ENCODE results near the gene ZMIZ1.

ZMIZ1 gene

DNA sequence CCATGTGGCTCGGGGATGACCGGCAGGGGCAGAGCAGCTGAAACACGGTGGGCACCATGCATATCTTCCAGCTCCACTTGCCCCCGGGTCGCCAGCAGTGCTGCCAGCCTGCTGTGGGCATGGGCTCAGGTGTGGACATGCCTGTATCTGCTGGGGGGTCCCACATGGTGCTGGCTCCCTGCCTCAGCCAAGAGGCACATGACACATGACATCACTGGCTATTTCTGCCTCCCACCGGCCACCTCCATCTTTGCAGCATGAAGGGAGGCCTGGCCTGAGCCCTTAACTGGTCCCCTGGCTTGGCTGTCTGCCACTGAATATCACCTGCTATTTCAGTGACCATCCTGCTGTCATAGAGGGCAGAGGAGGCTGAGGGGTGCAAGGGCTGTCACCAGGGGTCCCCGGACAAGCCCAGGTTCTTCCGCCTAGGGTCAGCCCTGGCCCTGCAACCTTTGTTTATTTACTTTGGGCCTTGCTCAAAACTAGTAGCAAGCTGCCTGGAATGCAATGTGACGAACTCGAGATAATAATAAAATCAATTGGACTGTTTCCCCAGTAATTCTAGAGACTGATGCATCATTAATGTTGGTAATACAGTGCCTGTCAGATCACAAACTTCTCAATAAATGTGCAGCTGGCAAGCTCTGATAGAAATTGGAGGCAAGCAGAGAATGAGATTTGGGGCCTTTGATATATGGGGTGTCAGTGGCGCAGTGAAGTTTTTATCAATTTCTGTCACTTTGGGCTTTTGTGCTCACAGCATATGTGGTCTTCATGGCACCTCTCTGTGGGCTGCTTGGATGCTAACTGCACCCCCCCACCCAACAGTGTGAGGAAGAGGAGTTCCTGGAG lies 28.5 kb downstream of the ZMIZ1 start:
- no peak for DNase-seq (ENCODE audit: low read depth in 2 of 2)

DNA sequence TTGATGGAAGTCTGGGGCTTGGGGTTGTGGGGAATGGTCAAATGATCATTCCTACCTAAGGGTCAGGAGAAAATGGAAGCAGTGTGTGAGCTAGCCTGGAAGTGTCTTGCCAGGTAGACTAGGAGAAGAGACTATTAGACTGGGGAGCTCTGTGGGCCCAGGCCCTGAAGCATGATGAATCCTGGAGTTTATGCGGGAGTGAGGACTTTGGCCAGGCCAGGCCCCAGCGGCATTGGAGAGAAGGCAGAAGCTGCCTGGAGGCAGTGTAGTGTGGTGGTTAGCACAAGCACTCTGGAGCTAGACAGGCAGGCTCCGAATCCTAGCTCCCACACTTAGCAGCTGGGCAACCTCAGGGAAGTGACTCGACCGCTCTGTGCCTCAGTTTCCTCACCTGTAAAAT lies 29.3 kb downstream of the ZMIZ1 start:
- DNase-seq (ENCODE audit: low read depth in 2 of 2): no peak

DNA sequence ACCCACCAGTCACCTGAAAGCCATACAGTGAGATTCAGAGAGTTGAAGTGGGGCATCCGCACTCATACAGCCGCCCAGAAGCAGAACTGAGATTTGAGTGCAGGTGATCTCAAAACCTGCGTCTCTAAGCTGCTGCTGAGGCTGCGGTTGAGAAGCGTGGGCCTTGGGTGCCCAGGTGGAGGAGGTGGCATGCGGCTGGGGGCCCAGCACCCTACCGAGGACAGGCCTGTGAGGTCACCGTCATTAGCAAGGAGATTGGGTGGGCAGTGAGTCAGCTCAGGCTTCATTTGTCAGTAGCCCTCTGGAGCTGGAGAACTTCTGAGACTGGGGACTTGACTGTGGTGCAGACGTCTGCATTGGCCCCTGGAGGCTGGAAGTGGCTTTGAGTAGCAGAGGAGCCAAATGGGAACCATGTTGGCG lies 29.8 kb downstream of the ZMIZ1 start:
- DNase-seq (ENCODE audit: low read depth in 2 of 2): no peak

DNA sequence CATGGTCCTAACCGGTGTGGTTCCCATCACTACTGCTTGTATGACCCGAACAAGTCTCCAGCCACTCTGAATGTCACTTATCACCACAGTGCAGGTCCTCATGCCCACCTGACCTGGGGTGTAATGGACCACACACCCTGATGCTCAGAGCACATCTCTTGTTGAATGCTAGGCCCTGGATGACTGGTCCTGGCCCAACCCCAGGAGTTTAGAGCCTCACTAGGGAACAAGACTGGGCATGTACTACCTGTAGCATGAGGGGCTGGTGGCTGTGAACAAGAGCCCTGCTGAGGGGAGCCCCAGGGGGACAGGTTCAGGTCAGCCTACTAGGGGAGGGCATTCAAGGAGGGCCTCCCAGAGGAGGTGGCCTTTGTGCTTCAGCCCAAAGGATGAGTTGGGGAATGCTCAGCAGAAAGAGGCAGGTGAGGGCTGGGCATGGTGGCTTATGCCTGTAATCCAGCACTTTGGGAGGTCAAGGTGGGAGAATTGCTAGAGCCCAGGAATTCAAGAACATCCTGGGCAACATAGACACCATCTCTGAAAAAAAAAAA lies 31.2 kb downstream of the ZMIZ1 start:
- DNase-seq (ENCODE audit: low read depth in 2 of 2): no peak

DNA sequence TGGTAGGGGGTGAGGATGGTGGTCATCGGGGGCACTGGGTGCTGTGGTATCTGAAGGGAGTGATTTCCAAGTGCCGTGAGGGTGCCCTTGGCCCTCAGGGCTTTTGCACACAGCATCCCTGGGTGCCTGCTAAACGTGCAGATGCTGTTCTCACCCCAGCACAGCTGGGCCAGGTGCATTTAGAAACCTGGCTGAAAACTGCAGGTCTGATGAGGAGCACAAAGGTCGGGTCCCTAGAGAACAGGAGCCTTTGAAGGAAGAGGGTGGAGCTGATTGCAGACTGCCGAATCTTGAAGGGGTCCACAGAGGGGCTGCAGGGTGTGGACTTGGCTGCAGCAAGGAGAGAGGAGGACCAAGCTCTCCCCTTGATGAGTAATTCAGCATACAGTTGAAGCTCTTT lies 32.0 kb downstream of the ZMIZ1 start:
- no peak for DNase-seq (ENCODE audit: low read depth in 2 of 2)

DNA sequence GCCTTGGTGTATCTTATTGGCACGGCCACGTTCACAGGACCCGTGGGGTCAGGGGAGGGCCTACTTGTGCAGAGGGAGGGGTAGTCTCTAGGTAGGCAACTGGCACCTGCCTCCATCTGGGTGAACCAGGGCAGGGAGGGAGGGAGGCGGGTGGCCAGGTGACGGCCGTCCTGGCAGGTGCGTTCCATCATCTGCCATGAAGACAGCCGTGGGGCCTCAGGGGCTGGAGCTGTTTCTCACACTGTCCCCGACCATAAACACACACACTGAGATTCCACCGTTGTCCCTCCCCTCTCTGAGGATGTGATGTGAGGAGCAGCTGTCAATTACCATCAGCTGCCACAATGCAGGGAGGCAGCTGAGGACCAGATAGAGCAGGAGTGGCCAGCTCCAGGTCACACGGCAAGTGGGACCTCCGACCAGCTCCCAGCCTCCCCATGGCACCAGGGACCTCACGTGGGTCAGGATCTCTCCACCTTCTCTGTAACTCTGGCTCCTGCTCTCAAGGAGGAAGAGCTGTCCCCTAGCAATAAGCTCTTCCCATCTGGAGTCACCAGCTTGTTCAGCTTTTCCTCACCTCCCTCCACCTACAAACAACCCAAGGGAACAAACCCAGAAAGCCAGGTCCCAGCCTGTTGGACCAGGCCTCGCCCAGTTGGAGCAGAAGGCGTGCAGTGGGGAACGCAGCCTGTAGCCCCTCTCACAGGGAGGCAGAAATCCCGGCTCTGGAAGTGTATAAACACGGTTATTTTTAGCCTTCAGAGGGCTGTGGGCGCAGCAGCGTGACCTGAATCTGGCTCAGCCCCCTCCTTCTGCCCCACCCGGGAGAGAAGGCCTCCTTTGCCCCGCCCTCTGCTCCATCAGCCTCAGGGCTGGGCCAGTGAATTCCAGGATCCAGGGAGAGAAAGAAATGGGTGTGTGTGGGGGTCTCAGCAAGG lies 33.1 kb downstream of the ZMIZ1 start:
- DNase-seq (ENCODE audit: low read depth in 2 of 2): no peak

DNA sequence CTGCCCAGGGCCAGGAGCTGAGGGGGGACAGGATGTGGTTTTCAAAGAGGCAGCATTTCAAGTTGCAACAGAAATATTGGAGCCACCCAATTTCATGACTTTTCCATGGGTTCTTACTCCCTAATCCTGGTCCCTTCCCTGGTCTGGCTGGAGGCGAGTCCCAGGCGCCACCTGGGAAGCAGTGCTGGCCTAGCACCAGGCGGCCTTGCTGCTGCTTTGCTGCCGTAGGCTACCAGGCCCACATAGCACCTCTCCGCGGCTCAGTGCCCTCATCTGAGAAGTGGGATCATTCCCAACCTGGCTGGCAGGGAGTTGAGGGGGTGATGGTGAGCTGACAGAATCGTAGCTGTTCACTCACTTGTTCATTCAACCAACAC lies 33.7 kb downstream of the ZMIZ1 start:
- DNase-seq (ENCODE audit: low read depth in 2 of 2): no peak

DNA sequence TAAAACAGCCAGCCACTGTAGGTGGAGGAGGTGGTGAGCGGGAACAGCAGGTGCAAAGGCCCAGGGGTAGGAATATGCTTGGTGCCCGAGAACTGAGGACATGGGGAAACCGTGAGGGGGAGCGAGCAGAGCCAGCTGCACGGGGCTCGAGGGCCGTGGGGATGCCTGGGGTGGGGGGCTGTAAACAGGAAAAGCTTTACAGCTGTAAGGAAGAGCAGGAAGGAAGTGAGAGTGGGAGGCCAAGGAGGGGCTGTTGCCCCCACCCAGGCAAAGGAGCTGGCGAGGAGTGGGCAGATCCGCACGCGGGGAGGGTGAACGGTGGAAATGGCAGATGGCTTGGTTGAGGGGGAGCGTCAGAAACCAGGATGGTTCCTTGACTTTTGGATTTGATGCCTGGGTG lies 34.4 kb downstream of the ZMIZ1 start:
- no peak for DNase-seq (ENCODE audit: low read depth in 2 of 2)

DNA sequence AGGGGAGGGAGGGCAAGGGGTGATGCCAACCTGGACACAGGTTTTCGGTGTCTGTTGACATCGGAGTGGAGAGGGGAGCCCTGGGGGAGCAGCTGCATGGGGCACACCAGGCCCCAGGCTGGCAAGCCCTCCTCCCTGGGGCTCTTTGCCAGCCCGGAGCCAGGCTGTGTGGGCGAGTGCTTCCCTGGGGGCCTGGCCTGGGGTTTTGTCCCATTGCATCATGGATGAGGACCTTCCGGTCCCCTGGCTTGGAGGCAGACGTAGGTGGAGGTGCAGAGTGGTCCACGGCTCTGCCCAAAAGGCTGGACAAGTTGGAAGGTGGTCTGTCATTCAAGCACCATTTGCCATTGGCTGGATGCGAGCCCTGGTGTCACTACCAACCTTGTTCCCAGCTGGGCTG lies 34.8 kb downstream of the ZMIZ1 start:
- no peak for DNase-seq (ENCODE audit: low read depth in 2 of 2)

DNA sequence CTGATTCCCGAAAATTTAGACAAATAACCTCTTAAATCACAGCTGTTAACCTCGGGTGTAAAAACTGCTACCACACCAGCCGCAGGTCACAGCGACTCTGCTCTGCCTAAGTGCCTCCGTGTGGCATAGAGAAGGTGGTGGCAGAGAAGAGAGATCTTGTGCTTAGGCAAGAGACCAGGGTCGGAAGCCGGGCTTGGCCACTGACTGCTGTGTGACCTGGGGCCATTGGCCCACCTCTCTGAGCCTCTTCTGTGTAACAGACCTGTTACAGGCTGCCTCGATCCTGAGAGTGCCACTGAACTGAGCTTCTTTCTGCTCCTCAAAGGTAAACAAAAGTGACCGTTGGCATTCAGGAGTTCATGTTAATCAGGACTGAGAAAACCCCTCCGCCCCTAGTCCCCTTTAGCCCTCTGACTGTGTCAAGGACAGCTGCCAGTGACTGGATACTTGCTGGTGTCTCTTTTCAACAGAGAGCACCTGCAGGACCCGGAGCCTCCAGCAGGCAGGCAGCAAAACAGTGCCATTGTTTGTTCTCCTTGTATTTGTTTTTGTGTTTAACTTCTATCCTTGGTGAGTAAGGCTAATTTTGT lies 36.5 kb downstream of the ZMIZ1 start:
- no peak for DNase-seq (ENCODE audit: low read depth in 2 of 2)

DNA sequence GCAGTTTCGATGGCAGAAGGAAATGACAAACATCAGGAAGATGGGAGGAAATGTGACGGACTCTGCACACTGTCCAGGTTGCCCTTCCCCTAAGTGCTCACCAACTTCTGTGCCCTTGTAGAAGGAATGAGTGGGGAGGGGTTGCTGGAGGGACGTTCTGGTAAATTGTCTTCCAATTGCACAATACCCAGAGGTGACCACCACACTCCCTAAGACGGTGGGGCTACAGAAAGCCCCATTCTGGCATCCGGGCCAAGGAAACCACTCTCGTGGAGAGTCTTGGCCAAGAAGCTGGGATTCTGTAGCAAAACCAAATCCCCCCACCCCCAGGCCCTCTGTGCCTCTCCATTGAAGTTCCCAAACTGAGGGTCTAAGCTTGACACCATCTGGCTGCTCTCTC lies 37.1 kb downstream of the ZMIZ1 start:
- no peak for DNase-seq (ENCODE audit: low read depth in 2 of 2)

DNA sequence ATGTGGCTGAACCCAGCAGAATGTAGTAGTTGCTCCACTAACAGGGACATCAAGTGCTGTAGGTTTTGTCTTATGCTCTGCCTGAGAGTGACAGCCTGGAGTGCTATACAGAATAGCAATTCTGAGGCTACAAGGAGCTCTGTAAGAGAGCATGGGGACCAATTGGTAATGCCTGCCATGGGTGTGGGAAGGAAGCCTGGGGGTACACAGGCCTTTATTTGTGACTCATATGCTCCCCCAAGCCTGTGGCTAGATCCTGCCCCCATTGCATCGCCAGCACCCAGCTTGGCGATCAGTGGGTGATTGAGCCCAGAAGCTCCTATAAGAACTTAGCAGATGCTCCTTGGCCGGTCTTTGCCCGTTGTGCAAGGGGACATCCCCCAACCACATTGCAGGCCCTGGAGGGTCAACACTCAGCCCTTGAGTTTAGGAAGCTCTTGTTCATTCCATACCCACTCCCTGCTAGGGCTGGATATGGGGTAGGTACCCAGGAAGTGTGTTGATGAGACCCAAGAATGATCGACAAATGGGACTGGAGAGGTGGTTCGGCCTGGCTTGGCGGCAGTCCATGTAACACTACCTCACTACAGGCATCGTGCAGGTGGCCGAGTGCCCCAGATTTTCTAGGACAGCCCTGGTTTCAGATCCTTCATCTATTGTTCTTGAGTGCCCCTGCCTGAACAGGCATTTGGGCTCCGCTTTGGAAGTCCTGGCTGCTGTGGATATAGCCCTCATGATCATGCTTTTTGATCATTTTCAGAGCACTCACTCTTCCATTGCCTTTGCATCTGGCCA lies 37.7 kb downstream of the ZMIZ1 start:
- DNase-seq (ENCODE audit: low read depth in 2 of 2): no peak

DNA sequence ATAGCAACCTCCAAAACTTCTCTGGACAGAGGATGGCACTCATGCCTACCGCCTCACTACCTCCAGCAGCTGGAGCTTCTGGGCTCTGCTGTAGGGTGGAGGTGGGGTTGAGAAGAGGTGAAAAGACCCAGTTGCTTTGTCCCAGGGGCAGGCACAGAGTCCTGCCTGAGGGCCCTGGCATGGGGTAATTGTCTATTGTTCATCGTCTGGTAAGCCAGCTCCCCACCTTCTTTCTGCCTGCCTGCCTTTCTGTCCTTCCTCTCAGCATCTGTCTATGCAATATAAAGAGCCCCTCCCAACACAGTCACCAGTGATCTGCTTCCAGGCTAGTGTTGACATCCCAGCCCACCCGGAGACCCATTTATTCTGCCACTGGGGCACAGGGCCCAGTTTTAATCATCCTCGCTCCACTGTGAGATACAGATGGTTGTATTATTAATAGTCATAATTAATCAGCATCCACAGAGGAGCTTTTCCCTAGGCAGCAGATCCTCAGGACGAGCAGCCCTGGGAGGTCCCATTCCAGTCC lies 39.0 kb downstream of the ZMIZ1 start:
- DNase-seq (ENCODE audit: low read depth in 2 of 2): no peak

DNA sequence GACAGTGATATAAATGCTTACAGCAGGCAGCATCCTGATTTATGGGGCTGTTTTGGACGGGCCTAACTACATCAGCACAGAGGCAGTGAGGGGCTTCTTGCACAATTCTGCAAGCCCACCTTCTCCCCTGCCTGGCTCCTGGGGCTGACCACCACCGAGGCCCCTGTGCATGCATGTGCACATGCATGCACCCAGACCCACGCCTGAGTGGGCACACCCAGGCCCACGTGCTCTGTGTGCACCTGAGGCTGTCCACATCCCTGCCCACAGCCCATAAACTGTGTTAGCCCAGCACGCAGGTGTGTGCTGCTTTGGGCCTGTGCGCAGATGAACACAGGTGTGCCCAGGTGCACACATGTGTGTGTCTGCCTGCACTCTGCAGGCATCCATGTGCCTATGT lies 40.0 kb downstream of the ZMIZ1 start:
- no peak for DNase-seq (ENCODE audit: low read depth in 2 of 2)

DNA sequence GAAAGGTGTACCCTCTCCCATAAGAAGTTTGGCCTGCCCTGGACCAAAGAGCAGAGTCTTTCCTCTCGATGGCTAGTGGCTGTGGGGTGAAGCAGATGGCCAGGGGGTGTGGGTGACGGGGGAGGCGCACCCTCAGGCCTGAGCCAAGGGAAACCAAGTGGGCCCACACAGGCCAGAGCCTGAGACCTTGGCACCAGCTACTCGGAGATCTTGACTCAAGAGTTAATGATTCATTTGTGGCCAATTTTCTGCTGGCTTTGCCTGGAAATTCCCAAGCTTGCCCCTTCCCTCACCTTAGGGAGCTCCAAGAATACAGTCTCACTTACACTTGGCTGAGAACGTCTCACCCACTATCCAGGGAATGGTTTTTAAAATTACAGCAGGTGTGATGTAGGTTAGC lies 42.7 kb downstream of the ZMIZ1 start:
- DNase-seq (ENCODE audit: low read depth in 2 of 2): no peak

DNA sequence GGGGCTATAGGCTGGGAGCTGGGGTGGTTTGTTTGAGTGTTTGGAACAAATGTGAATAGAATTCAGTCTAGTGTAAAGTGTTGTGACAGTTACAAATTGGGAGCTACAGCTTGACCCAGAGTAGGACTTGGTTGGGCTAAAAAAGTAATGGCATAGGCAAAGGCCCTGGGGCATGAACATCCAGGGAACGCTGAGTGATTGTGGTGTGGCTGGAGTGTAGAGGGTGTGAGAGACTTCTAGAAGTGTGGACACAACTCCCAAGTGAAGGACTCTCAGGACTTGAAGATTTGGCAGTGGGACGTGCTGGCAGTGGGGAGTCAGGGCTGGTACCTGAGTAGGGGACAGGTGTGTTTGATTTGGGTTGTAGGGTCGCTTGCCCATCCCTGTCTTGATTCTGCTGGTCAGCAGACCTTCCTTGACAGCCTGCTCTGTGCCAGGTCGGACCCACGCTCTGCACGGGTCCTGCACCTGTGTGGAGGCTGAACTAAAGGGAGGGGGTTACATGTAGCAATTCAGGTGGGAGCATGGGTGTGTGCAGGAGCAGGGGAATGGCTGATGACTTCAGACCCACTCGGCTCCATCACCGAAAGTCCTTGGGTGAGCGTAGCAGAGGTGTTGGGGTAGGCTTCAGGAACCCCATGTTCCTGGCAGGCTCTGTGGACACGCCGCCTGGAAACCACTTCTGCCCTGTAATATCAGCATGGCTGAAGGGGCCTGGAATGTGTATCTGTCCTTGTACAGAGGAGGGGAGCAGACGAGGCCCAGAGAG lies 43.3 kb downstream of the ZMIZ1 start:
- DNase-seq (ENCODE audit: low read depth in 2 of 2): no peak

DNA sequence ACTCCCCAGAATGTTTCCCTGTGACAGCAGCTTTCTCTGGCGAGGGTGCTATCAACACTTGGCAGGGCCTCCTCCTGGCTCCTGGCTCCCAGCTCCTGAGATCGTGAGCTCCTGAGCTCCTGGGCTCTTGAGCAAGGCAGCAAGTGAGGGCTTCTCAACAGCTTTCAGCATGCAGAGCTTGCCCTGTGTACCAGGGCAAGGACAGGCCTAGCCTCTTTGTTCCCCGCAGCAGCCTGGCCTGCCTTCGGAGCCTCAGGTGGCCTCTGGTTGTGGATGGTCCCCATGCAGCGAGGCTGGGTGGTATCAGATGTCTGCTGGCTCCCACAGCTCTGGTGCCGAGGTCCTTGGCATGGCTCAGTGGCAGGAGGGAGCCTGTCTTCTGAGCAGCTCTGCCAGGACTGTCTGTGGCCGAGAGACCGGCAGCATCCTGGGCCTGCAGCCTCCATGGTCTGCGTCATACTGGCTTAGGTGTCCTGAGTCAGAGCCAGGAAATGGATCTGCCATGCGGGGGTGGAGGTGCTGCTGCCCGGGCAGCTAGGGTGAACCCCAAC lies 44.2 kb downstream of the ZMIZ1 start:
- no peak for DNase-seq (ENCODE audit: low read depth in 2 of 2)

DNA sequence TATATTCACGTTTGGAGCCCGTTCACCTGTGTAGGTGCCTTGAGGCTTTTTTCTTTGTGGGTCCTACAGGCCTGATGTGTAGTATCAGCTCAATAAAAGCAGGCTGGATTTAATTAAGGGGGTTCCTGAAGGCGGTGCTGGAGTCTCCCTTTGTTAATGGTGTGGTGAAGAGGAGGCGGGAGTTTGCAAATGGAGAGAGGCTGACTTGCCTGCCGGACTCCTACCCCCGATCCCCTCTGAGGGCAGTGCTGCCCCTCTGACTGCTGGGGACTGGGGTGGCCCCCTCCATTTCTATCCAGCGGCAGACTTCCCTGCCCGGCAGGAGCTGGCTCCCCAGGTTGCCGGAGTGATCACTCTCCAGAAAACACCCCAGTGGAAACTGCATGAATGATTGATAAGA lies 45.1 kb downstream of the ZMIZ1 start:
- DNase-seq (ENCODE audit: low read depth in 2 of 2): no peak

DNA sequence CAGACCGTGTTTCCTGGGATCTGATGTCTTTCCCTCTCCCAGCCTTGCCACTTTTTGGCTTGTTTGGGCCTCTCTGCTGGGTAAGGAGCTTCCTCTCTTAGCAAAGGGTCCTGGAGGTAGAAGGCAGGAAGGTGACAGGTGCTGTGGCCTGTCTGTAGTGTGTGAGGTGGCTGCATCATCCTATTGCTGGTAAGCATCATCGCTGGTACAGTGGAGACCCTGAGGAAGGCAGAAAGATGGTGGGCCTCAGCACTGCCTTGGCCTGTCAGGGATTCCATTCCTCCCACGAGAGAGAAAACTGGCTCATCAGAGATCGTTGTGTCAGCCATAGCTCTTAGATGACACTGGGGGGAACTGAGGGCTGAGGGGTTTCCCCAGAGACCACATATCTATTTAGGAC lies 46.5 kb downstream of the ZMIZ1 start:
- DNase-seq (ENCODE audit: low read depth in 2 of 2): no peak

DNA sequence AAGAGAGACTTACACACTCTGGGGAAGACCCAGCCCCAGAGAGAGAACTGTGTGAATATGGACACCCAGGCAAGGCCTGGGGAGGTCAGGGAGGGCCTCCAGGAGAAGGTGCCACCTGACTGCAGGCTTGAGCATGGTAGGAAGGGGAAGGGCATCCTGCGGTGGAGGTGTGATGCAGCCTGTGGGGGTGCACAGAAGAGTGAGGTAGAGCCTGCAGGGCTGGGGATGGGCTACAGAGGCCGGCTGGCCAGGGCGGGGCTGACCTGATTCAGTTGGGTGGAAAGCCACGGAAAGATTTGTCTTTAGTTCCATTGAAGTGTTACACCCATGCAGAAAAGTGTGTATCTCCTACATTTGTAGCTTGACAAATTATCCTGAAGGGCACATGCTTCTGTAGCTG lies 47.6 kb downstream of the ZMIZ1 start:
- DNase-seq (ENCODE audit: low read depth in 2 of 2): no peak

All from stimulated activated CD8-positive, alpha-beta memory T cell treated with anti-CD3 and anti-CD28 coated beads, Interleukin-2, amount 100 ng/mL, for 48 hours (primary cell).